ENCODE data around the gene PGLYRP4. TPM values are rescaled to one million over a fixed set of nuclear protein-coding genes. Genes with fewer than 3 reads are reported as not detected.

The PGLYRP4 gene
- total and polyA plus RNA-seq, 8 donors = not detected

- H3K4me1 ChIP-seq = no peaks in the 10 kb centered on the region
- DNase-seq (no peak), ATAC-seq (no peak)
- no peaks in the 10 kb centered on the region for H3K36me3 ChIP-seq
- no peak overlapping the region for H3K4me3 ChIP-seq
- no peaks in the 10 kb centered on the region for H3K9me3 ChIP-seq
- no peak for TF ChIP-seq CTCF (IDR thresholded peaks at IDR 0.05)
- H3K27me3 ChIP-seq = peaks cover 0 to 10% of the 10 kb centered on the region in 2 donors
- H3K27ac ChIP-seq = no peak overlapping the region
- intact Hi-C loops (cut with DNase I) = no loop called here
Measured at GRCh38 chr1:153302308-153302707, 46.3 kb downstream of the PGLYRP4 start.

- DNase-seq = no peak
- TF ChIP-seq CTCF (IDR thresholded peaks at IDR 0.05) = no peak
- intact Hi-C loops (cut with DNase I) = no loop called here
- ATAC-seq = no peak
- Histone ChIP-seq H3K27ac (no peak overlapping the region), H3K9me3 (no peaks in the 10 kb centered on the region), H3K4me1 (no peaks in the 10 kb centered on the region), H3K27me3 (peaks cover 0 to 27% of the 10 kb centered on the region in 2 donors), H3K4me3 (no peak overlapping the region), H3K36me3 (no peaks in the 10 kb centered on the region)
Measured at GRCh38 chr1:153293851-153294250, 54.8 kb downstream of the PGLYRP4 start.

- Histone ChIP-seq H3K36me3 (no peaks in the 10 kb centered on the region), H3K4me1 (no peaks in the 10 kb centered on the region), H3K27me3 (peaks cover 0 to 29% of the 10 kb centered on the region in 2 donors), H3K9me3 (no peaks in the 10 kb centered on the region), H3K27ac (no peak overlapping the region), H3K4me3 (no peak overlapping the region)
- no peak for ATAC-seq
- DNase-seq = no peak
- intact Hi-C loops (cut with DNase I) = no loop called here
- no peak for TF ChIP-seq CTCF (IDR thresholded peaks at IDR 0.05)
Measured at GRCh38 chr1:153293480-153293775, 55.2 kb downstream of the PGLYRP4 start.

GRCh38 chr1:153292740-153293479 lies 55.7 kb downstream of the PGLYRP4 start:
- intact Hi-C loops (cut with DNase I) = no loop called here
- H3K4me1 ChIP-seq = no peaks in the 10 kb centered on the region
- no peaks in the 10 kb centered on the region for H3K9me3 ChIP-seq
- no peak overlapping the region for H3K4me3 ChIP-seq
- H3K27ac ChIP-seq = no peak overlapping the region
- no peak for TF ChIP-seq CTCF (IDR thresholded peaks at IDR 0.05)
- ATAC-seq = no peak
- peaks cover 0 to 34% of the 10 kb centered on the region in 2 donors for H3K27me3 ChIP-seq
- H3K36me3 ChIP-seq = no peaks in the 10 kb centered on the region
- DNase-seq = no peak

- no peak for DNase-seq
- Histone ChIP-seq H3K4me1 (no peaks in the 10 kb centered on the region), H3K36me3 (no peaks in the 10 kb centered on the region), H3K27ac (no peak overlapping the region), H3K9me3 (no peaks in the 10 kb centered on the region), H3K27me3 (peaks cover 0 to 34% of the 10 kb centered on the region in 2 donors), H3K4me3 (no peak overlapping the region)
- intact Hi-C loops (cut with DNase I) = no loop called here
- no peak for TF ChIP-seq CTCF (IDR thresholded peaks at IDR 0.05)
- ATAC-seq = no peak
Measured at GRCh38 chr1:153292185-153292584, 56.5 kb downstream of the PGLYRP4 start.
